ENCODE data around the gene MAML2. TPM values are rescaled to one million over a fixed set of nuclear protein-coding genes. Genes with fewer than 3 reads are reported as not detected.

Gene MAML2
- total RNA-seq, 1 experiment from 2014 or later = 28.3 TPM

DNA sequence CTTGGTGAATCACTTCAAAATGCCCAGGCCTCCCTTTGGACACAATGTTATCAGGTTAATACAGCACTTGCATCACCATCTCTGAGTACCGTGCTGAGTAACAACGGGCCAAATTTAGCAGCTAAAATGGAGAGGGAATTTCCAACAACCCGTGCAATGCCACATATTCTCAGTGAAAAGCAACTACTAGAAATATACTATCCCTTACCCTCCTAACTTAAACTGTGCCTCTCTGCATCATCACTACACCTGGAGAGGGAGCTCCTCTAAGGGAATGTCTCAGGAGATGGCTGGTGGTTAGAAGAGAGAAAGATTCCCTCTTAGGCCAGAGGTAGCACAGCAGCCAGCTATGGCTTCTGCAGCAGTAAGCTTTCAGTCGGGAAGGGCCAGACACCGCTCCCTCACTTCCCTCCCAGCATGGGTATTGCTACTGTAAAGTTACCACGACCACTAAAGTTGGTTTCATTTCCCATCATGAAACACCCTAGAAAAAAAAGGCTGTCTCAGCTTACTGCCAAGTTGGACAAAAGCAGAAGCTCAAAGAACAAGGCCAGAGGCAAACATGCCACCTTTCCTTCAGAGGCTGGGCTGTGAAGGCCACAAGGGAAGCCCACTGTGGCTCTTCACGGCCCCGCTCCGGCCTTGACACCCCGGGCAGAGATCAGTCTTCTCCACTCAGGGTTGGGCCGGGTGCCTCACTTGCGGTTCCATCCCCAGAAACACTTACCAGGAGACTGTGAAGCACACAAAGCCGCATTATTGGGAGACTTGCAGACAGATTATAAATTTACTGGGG lies 3.9 kb downstream of the MAML2 start:
- peak overlapping the region; percentile 67 for H2AFZ ChIP-seq
- no peaks in the 10 kb centered on the region for H3K9me2 ChIP-seq (ENCODE audit: insufficient read depth)
- H3F3A ChIP-seq (ENCODE audit: insufficient read depth, low read depth) = peaks cover 10% of the 10 kb centered on the region; the same call in 1 of the 2 replicates
- H3K27ac ChIP-seq = peak overlapping the region; percentile 70
- H4K20me1 ChIP-seq (ENCODE audit: insufficient read depth) = peaks cover 3% of the 10 kb centered on the region; the same call in 1 of the 2 replicates
- no peaks in the 10 kb centered on the region for H3K27me3 ChIP-seq (ENCODE audit: insufficient read depth, low read depth)
- peak in 1 of 2 experiments; percentile 73 for DNase-seq
- no peak for TF ChIP-seq EZH2 (IDR thresholded peaks at IDR 0.05; ENCODE audit: low read depth)
- TF ChIP-seq, protein P1, sequence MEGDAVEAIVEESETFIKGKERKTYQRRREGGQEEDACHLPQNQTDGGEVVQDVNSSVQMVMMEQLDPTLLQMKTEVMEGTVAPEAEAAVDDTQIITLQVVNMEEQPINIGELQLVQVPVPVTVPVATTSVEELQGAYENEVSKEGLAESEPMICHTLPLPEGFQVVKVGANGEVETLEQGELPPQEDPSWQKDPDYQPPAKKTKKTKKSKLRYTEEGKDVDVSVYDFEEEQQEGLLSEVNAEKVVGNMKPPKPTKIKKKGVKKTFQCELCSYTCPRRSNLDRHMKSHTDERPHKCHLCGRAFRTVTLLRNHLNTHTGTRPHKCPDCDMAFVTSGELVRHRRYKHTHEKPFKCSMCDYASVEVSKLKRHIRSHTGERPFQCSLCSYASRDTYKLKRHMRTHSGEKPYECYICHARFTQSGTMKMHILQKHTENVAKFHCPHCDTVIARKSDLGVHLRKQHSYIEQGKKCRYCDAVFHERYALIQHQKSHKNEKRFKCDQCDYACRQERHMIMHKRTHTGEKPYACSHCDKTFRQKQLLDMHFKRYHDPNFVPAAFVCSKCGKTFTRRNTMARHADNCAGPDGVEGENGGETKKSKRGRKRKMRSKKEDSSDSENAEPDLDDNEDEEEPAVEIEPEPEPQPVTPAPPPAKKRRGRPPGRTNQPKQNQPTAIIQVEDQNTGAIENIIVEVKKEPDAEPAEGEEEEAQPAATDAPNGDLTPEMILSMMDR (conservative IDR thresholded peaks at IDR 0.05) = no peak; the same call in 1 of the 2 replicates
- H3K4me1 ChIP-seq (replicated peaks; ENCODE audit: insufficient read depth) = peaks cover 61% of the 10 kb centered on the region
- POLR2A ChIA-PET (ENCODE audit: unreplicated experiment) = interaction anchor here (0.6 to 1.4 kb wide), 5 partner anchors 25 to 504 kb away, joined by 4 to 11 read pairs (median 9); no protein-coding TSS in a partner anchor
- peaks cover 89% of the 10 kb centered on the region for H3K79me2 ChIP-seq (ENCODE audit: low read depth)
- intact Hi-C loops (cut with micrococcal nuclease; ENCODE audit: unreplicated experiment) = no loop called here
- H3K4me3 ChIP-seq = peak overlapping the region; percentile 78
- no peaks in the 10 kb centered on the region for H3K9me3 ChIP-seq (ENCODE audit: insufficient read depth, low read depth)
- H3K36me3 ChIP-seq (ENCODE audit: low read depth) = peaks cover 32% of the 10 kb centered on the region
- CTCF ChIA-PET = interaction anchor here (0.8 kb wide), 1 partner anchor 503 kb away, joined by 3 read pairs; no protein-coding TSS in a partner anchor
- no TSS peak for BruUV-seq (replicated peaks)
- peak overlapping the region; percentile 90 for H3K4me2 ChIP-seq

- no peak overlapping the region for H2AFZ ChIP-seq
- ChIA-PET POLR2A (ENCODE audit: unreplicated experiment) (interaction anchor here (0.5 to 0.7 kb wide), 5 partner anchors 23 to 413 kb away, joined by 3 to 8 read pairs (median 3); no protein-coding TSS in a partner anchor), CTCF (interaction anchor here (0.6 to 0.7 kb wide), 2 partner anchors 28 to 104 kb away, joined by 3 read pairs; no protein-coding TSS in a partner anchor)
- peak overlapping the region; percentile 78 for H3K4me3 ChIP-seq
- H3K79me2 ChIP-seq (ENCODE audit: low read depth) = peaks cover 100% of the 10 kb centered on the region
- peak overlapping the region; percentile 70 for H3K27ac ChIP-seq
- H3K4me2 ChIP-seq = peak overlapping the region; percentile 90
- TF ChIP-seq, protein P1 (conservative IDR thresholded peaks at IDR 0.05) = no peak
- no peak for TF ChIP-seq EZH2 (IDR thresholded peaks at IDR 0.05; ENCODE audit: low read depth)
- peaks cover 10% of the 10 kb centered on the region; the same call in 1 of the 2 replicates for H3F3A ChIP-seq (ENCODE audit: insufficient read depth, low read depth)
- no peaks in the 10 kb centered on the region for H3K9me2 ChIP-seq (ENCODE audit: insufficient read depth)
- BruUV-seq (replicated peaks) = no TSS peak
- no peaks in the 10 kb centered on the region for H3K9me3 ChIP-seq (ENCODE audit: insufficient read depth, low read depth)
- no peaks in the 10 kb centered on the region for H3K27me3 ChIP-seq (ENCODE audit: insufficient read depth, low read depth)
- intact Hi-C loops (cut with micrococcal nuclease; ENCODE audit: unreplicated experiment) = no loop called here
- peaks cover 67% of the 10 kb centered on the region for H3K4me1 ChIP-seq (replicated peaks; ENCODE audit: insufficient read depth)
- H3K36me3 ChIP-seq (ENCODE audit: low read depth) = peaks cover 32% of the 10 kb centered on the region
- peaks cover 3% of the 10 kb centered on the region; the same call in 1 of the 2 replicates for H4K20me1 ChIP-seq (ENCODE audit: insufficient read depth)
- no peak for DNase-seq
These were observed 5.2 kb downstream of the MAML2 start for GRCh38 chr11:96337541-96338431.

DNA sequence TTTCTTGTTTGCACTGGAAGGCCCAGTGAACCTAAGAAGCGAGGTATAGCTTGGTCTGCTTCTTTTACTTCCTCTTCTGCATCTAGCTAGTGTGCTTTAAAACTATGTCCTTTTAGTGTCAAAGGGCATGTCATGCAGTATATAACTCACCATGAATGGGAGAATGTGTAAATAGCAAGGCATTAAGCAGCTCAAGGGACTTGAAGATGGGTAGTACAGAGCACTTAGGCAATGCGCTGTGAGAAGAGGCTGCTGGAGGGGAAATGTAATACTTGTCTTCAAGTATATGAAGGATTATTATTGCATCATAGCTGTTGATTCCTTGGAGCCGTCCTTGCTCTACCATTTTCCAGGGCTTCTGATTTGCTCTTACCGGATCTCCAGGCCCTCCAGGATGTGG lies 7.6 kb downstream of the MAML2 start:
- Histone ChIP-seq H4K20me1 (ENCODE audit: insufficient read depth) (peaks cover 3% of the 10 kb centered on the region; the same call in 1 of the 2 replicates), H3K4me2 (no peak overlapping the region), H3K27me3 (ENCODE audit: insufficient read depth, low read depth) (no peaks in the 10 kb centered on the region), H3F3A (ENCODE audit: insufficient read depth, low read depth) (peaks cover 10% of the 10 kb centered on the region; the same call in 1 of the 2 replicates), H3K4me3 (no peak overlapping the region), H2AFZ (no peak overlapping the region), H3K79me2 (ENCODE audit: low read depth) (peaks cover 100% of the 10 kb centered on the region), H3K4me1 (replicated peaks; ENCODE audit: insufficient read depth) (peaks cover 68% of the 10 kb centered on the region), H3K9me3 (ENCODE audit: insufficient read depth, low read depth) (no peaks in the 10 kb centered on the region), H3K9me2 (ENCODE audit: insufficient read depth) (no peaks in the 10 kb centered on the region), H3K36me3 (ENCODE audit: low read depth) (peaks cover 39% of the 10 kb centered on the region), H3K27ac (no peak overlapping the region)
- POLR2A ChIA-PET (ENCODE audit: unreplicated experiment) = no interaction called here
- no peak for DNase-seq
- intact Hi-C loops (cut with micrococcal nuclease; ENCODE audit: unreplicated experiment) = no loop called here
- BruUV-seq (replicated peaks) = no TSS peak
- CTCF ChIA-PET = no interaction called here
- TF ChIP-seq, protein P1 (conservative IDR thresholded peaks at IDR 0.05) = no peak
- no peak for TF ChIP-seq EZH2 (IDR thresholded peaks at IDR 0.05; ENCODE audit: low read depth)

Data from PC-9 (cell line).